NT2/D1 (cell line): Measurements from ENCODE around the gene NAA35.

Source experiments
- SUZ12 ChIP-seq: IDR thresholded peaks from 2 replicates; pipeline ENCODE4 v1.6.1; 2011; ENCODE audit not compliant: insufficient read length, insufficient read depth; ENCODE audit errors: extremely low read depth
- YY1 ChIP-seq: IDR thresholded peaks from 2 replicates; pipeline ENCODE4 v1.6.1; 2011; ENCODE audit not compliant: insufficient read length, insufficient read depth
- ZNF274 ChIP-seq: IDR thresholded peaks from 2 replicates; pipeline ENCODE4 v1.6.1; 2011; ENCODE audit warnings: mild to moderate bottlenecking, low read depth, low read length

- TF ChIP-seq ZNF274 (no peak), YY1 (no peak), SUZ12 (no peak)
Measured at GRCh38 chr9:86045654-86046053, 104.7 kb downstream of the NAA35 start.
